OCI-M2 (cell line): ENCODE data around the gene LNX1.

Experiments used
- DNase-seq: peaks from one replicate; lab custom pipeline; 2025; ENCODE audit not compliant: unreplicated experiment; lab: John Stamatoyannopoulos, UW

The LNX1 gene

DNA sequence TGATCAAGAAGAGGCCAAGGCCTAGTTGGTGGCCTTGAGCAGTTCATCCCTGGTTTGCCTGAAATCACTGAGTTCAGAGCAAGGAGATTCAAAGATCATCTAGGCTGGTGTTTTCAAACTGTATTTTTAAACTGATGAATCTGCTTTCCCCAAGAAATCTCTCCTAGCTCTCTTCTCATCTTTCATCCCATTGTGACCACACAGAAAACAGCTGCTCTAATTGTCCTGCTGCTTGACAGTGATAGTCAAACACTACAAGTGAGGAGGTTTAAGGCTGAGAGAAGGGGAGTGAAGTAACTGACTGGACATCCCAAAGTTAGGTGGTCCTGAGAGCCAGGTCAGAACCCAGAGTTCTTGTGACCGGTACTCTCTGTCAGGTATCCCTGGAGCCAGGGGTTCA lies 91.5 kb downstream of the LNX1 start:
- no peak for DNase-seq

GRCh38 chr4:53498706-53499105 lies 92.6 kb downstream of the LNX1 start:
- DNase-seq: no peak

DNA sequence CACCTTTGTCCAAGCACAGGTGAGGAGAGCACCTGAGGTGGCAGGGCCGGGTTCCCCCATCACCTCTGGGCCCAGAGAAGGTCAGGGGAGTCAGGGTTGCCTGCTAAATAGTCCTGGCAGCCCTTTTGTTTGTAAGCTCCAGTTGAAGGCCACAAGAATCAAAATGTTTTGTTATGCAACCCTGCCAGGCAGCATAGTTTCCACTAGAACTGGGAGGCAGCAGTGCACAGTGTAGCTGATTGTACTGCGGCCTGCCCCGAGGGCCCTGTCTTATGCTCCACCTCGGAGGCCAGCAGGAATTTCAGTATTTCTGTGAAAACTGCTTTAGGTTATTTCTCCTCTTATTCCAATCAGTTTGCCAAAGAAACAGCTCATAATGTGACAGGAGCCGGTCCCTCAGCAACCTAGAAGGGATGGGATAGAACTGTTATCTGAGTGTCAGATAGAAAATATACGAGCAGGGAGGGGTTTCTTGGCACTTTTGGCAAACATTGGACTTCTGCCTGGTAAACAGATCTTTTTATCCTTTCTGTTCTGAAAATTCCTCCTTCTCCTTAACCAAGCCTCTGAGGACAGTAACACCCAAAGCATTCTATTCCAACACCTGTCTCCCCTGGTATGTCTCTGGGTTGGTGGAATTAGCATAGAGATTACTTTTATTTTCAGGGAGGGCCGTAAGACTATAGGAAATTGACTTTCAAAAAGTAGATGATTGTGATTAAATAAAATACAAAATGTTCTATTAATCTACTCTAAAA lies 93.6 kb downstream of the LNX1 start:
- DNase-seq: no peak

DNA sequence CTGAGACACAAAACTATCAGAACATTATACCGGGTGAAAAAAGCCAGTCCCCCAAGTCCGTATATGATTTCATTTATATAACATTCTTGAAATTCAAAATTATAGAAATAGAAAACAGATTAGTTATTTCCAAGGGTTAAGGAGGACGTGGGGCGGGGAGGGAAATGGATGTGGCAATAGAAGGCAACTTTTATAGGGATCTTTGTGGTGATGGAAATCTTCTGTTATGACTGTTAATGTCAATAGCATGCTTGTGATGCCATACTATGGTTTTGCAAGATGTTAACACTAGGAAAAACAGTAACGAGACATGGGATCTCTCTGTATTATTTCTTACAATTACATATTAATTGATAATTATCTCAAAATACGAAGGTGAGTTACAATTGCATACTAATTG lies 96.4 kb downstream of the LNX1 start:
- no peak for DNase-seq

- no peak for DNase-seq
Observed at GRCh38 chr4:53490965-53491622, 100.2 kb downstream of the LNX1 start.

DNA sequence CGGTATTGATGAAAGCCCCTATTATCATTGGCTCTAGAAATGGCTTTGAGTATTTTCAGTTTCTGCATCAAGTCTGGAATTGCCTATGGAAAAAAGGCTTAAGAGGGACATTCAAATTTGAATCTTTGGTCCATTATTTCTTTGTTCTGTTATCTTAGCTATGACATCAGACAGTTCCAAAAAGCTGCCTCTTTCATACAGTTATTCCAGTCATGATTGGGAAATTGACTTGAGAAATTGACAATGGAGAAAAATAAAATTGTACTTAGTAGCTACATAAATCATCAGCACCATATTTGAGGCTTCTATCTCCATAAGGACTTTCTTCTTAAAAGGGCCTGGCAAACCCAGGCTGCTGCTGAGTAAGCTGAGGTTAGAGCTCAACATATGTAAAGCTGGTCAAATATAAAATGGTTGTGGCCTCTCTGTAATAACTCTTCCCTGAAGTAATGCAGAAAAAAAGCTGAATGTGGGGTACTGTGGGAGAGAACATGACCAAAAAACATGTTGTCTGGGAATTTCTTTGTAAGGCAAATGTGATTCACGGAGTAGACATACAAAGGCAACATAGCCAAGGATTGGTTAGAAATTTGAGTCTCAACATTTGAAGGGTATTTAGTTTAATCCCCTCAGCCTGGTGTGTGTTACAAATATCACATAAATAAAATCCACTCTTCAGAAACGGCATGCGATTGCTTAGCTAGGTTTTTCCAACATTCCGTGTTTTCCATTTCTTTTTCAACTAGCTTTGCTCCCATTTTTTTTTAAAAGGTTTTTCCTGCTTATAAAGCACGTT lies 100.9 kb downstream of the LNX1 start:
- no peak for DNase-seq

GRCh38 chr4:53489279-53489889 lies 101.9 kb downstream of the LNX1 start:
- no peak for DNase-seq

DNA sequence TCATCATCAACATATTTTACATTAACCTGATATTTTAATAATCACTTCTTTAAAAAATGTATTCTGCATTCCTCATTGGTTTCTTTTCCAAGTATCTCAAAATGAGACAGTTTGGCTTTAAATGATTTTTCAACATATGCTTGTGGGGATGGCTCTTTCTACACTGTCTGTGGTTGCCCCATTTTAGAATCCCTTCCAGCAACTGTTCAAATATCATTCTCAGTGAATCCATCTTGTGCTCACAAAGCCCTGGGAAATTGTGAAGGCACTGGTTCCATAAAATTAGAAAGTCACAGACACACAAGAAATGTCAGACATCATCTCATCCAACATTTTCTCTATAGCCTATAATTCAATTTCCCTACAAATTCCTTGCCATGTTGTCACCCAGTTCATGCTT lies 103.5 kb downstream of the LNX1 start:
- DNase-seq: no peak

GRCh38 chr4:53485658-53486040 lies 105.6 kb downstream of the LNX1 start:
- no peak for DNase-seq

GRCh38 chr4:53484911-53485657 lies 106.2 kb downstream of the LNX1 start:
- no peak for DNase-seq

DNA sequence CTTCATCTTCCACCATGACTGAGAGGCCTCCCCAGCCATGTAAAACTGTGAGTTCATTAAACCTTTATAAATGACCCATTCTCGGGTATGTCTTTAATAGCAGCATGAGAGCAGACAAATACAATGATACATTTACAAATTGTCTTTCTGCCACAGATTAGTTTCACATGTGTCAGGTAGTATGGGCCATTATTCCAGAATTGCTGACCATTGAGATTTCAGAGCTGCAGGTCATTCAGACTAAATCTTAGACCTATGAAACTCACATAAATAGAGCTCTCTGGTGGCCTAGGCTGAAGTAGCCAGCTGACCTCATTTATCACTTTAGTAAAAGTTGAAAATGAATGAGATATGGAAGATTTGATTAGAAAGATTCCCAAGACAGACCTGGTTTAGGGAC lies 108.0 kb downstream of the LNX1 start:
- no peak for DNase-seq

GRCh38 chr4:53481586-53481985 lies 109.7 kb downstream of the LNX1 start:
- no peak for DNase-seq

DNA sequence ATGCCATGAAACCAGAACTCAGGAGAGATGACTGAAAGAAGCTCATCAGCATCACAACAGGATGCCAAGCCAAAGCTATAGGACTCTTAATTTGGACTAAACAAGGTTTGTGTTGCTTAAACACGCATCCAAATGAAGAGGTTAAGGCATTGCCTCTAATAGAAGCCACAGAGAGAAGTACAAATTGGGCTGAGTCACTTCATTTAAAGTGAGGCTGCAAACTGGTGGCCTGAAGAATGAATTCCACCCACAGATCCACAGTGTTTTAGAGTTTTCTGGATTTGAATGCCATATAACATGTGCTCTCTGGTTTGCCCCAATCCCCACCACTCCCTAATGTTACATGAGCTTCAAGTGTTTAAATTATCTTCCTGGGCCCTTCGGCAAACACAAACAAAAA lies 110.4 kb downstream of the LNX1 start:
- no peak for DNase-seq

- no peak for DNase-seq
Observed at GRCh38 chr4:53479736-53480525, 111.4 kb downstream of the LNX1 start.

DNA sequence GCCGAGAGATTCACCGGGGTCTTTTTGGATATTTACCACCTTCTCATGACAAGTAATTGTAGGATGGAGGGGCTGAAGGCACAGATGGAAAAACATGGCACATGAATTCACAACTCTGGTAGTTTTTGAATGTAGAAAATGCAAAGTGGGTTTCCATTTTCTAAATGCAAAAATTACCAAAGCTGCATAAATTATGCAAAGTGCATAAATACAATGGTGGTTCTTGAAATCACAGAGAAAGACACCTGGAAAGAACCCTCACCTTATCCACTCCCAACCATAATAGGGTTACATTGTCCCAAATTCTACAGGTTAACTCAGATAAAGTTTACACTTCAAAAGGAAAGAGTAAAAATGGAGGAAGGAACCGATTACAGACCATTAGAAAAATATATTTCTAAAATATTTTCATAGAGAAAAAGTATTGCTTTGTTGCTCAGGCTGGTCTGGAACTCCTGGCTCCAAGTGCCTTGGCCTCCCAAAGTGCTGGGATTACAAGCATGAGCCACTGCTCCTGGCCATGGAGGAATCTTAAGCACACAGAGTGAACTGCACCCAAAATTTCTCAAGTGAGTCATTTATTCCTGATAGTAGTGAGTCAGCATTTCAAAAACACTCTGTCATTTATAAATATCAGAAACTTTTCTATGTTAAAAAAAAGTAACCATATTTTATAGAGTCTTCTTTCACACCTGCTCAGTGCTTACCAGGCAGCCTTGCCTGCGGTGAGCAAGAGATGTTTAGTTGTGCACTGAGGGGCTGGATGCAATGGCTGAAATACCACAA lies 112.4 kb downstream of the LNX1 start:
- DNase-seq: no peak

DNA sequence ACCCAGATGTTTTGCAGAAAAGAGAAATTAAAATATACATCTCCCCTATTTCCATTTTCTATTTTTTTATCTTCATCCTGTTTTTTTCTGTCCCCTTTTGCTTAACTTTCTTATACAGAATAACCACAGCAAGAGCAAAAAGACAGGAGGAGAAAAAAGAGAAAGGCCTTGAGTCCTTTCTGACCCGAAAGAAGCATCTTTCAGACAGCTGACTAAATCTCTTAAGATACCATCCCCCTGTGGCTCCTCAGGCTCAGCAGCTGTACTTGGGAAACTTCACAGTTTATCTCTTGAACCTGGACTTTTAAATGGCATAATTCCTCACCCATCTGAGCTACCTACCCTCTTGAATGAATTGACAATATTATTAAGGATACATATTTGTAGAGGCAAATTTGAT lies 113.7 kb downstream of the LNX1 start:
- DNase-seq: no peak

- DNase-seq: no peak
Observed at GRCh38 chr4:53477038-53477565, 114.2 kb downstream of the LNX1 start.

DNA sequence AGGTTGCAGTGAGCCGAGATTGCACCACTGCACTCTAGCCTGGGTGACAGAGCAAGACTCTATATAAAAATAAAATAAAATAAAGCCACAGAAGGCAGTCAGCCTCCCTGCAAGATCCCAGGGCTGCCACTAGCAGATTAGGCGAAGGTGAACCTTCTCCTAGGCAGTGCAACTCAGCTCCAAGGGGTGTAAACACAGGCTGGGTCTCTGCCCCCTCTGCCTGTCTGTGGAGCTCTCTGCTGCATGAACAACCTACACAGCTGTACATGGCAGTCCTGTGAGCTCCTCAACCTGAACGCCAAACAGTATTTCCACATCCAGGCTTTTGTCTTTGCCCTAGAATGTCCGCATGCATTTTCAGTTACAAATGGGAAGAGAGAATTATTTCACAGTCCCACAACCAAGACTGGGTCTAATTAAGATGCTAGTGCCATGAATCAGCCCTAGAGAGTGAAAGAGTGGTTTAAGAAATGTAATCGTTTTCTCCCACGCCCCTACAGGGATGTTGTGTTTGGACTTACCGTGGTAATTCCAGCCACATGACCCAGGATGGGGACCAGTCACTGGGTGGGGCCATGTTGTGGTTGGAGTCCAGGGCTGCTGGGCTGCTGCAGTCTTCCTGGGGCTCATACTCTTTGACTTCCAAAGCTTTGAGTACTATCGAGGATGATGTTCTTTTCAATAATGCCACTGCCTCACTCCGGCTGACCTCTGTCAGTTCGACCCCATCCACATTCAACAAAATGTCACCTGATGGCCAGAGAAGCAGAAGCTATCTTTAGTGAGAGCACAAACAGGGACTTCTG lies 114.9 kb downstream of the LNX1 start:
- no peak for DNase-seq
